ENCODE results near the gene PAM. TPM values are rescaled to one million over a fixed set of nuclear protein-coding genes. Genes with fewer than 3 reads are reported as not detected.

Gene PAM
- total and polyA plus RNA-seq, 2 of the 8 experiments (the other 6 are each of a cell fraction or from before 2014, with no cell fraction given) = 30.4 to 67.8 TPM

GRCh38 chr5:102731693-102732092 lies 23.4 kb upstream of the PAM start:
- no peak overlapping the region for H3K56ac ChIP-seq (replicated peaks; ENCODE audit: insufficient read length, low read depth, low read length)
- no peak overlapping the region for H3K23ac ChIP-seq (ENCODE audit: insufficient read length)
- H4K20me1 ChIP-seq (replicated peaks in 1 of 2; ENCODE audit: control insufficient read depth in 1 of 2, insufficient read depth in 2 of 2, low read length in 2 of 2) = no peaks in the 10 kb centered on the region
- POLR2A ChIA-PET (ENCODE audit: partially characterized antibody) = no interaction called here
- CTCF ChIA-PET (ENCODE audit: partially characterized antibody) = no interaction called here
- H3K27ac ChIP-seq (ENCODE audit: low read depth, low read length) = no peak overlapping the region
- DNase-seq (ENCODE audit: low read depth in 1 of 2, low spot score in 2 of 2) = no peak
- H3K4me1 ChIP-seq (replicated peaks in 1 of 4; ENCODE audit: control insufficient read depth in 3 of 4, insufficient read depth in 4 of 4, low read length in 3 of 4) = no peaks in the 10 kb centered on the region
- H2AK5ac ChIP-seq (ENCODE audit: low read depth, low read length) = no peak overlapping the region
- H3K36me3 ChIP-seq (ENCODE audit: control insufficient read depth in 2 of 4, insufficient read depth in 4 of 4, low read length in 3 of 4) = no peaks in the 10 kb centered on the region
- no peak overlapping the region for H2BK15ac ChIP-seq (ENCODE audit: low read length)
- H3K18ac ChIP-seq (ENCODE audit: extremely low read depth, low read length) = no peak overlapping the region
- H3K23me2 ChIP-seq (ENCODE audit: low read depth, low read length) = no peaks in the 10 kb centered on the region
- H3K9ac ChIP-seq (replicated peaks in 1 of 4; ENCODE audit: extremely low read depth in 1 of 4, low read depth in 3 of 4, low read length in 3 of 4) = no peak overlapping the region
- H3K4ac ChIP-seq (replicated peaks; ENCODE audit: insufficient read length, low read depth, low read length) = no peak overlapping the region
- no peak overlapping the region for H3K4me3 ChIP-seq (ENCODE audit: extremely low read depth in 1 of 4, insufficient read depth in 2 of 4, low read depth in 3 of 4, low read length in 4 of 4)
- 91% methylated on average over 1 of the region's 1 CpG; no CpG with 5 or more reads in 1 of the 2 experiments for WGBS, 2 experiments (ENCODE audit: extremely low coverage in 1 of 2, insufficient coverage in 1 of 2, insufficient read length in 1 of 2, insufficient replicate concordance in 2 of 2, low coverage in 1 of 2, low lambda C conversion rate in 2 of 2, missing lambda C conversion rate in 1 of 2)
- H4K91ac ChIP-seq (replicated peaks; ENCODE audit: insufficient read length, low read length) = no peak overlapping the region
- H2BK5ac ChIP-seq (ENCODE audit: low read depth, low read length) = no peak overlapping the region
- no peak overlapping the region for H3K4me2 ChIP-seq (ENCODE audit: insufficient read depth in 1 of 2, low read depth in 2 of 2, low read length in 2 of 2)
- no peak for FAIRE-seq
- no peak overlapping the region for H2AFZ ChIP-seq (ENCODE audit: low read length)
- H4K5ac ChIP-seq (ENCODE audit: insufficient read length, low read depth, low read length) = no peak overlapping the region
- no peak overlapping the region for H3K14ac ChIP-seq (ENCODE audit: insufficient read length)
- H2BK12ac ChIP-seq (ENCODE audit: low read depth, low read length) = no peak overlapping the region
- no peaks in the 10 kb centered on the region; a peak in 1 of 4 replicates for H3K9me3 ChIP-seq (ENCODE audit: insufficient read depth in 2 of 2, low read depth in 1 of 2, low read length in 1 of 2)
- no peak overlapping the region for H2BK20ac ChIP-seq (ENCODE audit: low read length)
- no peak overlapping the region for H2BK120ac ChIP-seq (replicated peaks; ENCODE audit: low read depth, low read length)
- H3K79me2 ChIP-seq (ENCODE audit: control insufficient read depth in 1 of 2, insufficient read depth in 2 of 2, low read length in 2 of 2) = no peaks in the 10 kb centered on the region
- H3K27me3 ChIP-seq (replicated peaks in 1 of 4; ENCODE audit: control insufficient read depth in 3 of 4, extremely low read depth in 1 of 4, insufficient read depth in 3 of 4, low read length in 3 of 4) = no peaks in the 10 kb centered on the region; a peak in 1 of 7 replicates
- H4K8ac ChIP-seq (ENCODE audit: extremely low read depth, insufficient read depth, low read length) = no peak overlapping the region
- no peaks in the 10 kb centered on the region for H3K79me1 ChIP-seq (ENCODE audit: low read depth, low read length)
- TF ChIP-seq JUN (IDR thresholded peaks at IDR 0.05; ENCODE audit: low read depth, low read length) = no peak
- TF ChIP-seq ATF2 (IDR thresholded peaks at IDR 0.05; ENCODE audit: low read length) = no peak
- TF ChIP-seq EGR1 (IDR thresholded peaks at IDR 0.05; ENCODE audit: borderline replicate concordance, low read depth, low read length) = no peak
- no peak for TF ChIP-seq NANOG (IDR thresholded peaks at IDR 0.05; ENCODE audit: insufficient read depth, low read depth, low read length, poor library complexity, severe bottlenecking)
- TF ChIP-seq, protein P1, sequence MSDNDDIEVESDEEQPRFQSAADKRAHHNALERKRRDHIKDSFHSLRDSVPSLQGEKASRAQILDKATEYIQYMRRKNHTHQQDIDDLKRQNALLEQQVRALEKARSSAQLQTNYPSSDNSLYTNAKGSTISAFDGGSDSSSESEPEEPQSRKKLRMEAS (IDR thresholded peaks at IDR 0.05) = no peak
- TF ChIP-seq USF2 (IDR thresholded peaks at IDR 0.05; ENCODE audit: low read length) = no peak
- no peak for TF ChIP-seq GABPA (IDR thresholded peaks at IDR 0.05; ENCODE audit: borderline replicate concordance, insufficient read depth, low read length)
- TF ChIP-seq CHD1 (IDR thresholded peaks at IDR 0.05; ENCODE audit: low read depth, low read length) = no peak
- no peak for TF ChIP-seq TEAD4 (IDR thresholded peaks at IDR 0.05; ENCODE audit: low read depth, low read length)
- TF ChIP-seq CEBPB (IDR thresholded peaks at IDR 0.05; ENCODE audit: low read depth, low read length) = no peak
- no peak for TF ChIP-seq SAP30 (IDR thresholded peaks at IDR 0.05; ENCODE audit: insufficient read depth, insufficient replicate concordance, low read length)

All from H1 (cell line).